Uterus (tissue), 4 donors: ENCODE measurements around the gene SUCLG2. TPM values are rescaled to one million over a fixed set of nuclear protein-coding genes. Genes with fewer than 3 reads are reported as not detected.

Experiments
- DNase-seq, 2 donors: peaks; one replicate each; pipeline ENCODE4 v3.0.0-alpha.2; 2019 to 2020
- H3K27ac ChIP-seq, 2 donors: fragments of 200-600 bp; sonication (generic); 1 replicate in 1 of 2; 2 replicates in 1 of 2; pipeline ENCODE4 v1.5.1; 2016 to 2018
- H3K27me3 ChIP-seq, 2 donors: fragments of 200-600 bp; sonication (generic); one replicate each; pipeline ENCODE4 v1.5.1; 2018 to 2019; ENCODE audit warnings: control low read depth in 1 of 2
- H3K36me3 ChIP-seq, 2 donors: fragments of 200-600 bp; sonication (generic); one replicate each; pipeline ENCODE4 v1.5.1; 2019; ENCODE audit warnings: control low read depth in 1 of 2
- H3K4me1 ChIP-seq, 2 donors: fragments of 200-600 bp; sonication (generic); one replicate each; pipeline ENCODE4 v1.5.1; 2018 to 2019; ENCODE audit warnings: control low read depth in 1 of 2
- H3K4me3 ChIP-seq, 2 donors: fragments of 200-600 bp; sonication (generic); 1 replicate in 1 of 2; 2 replicates in 1 of 2; pipeline ENCODE4 v1.5.1; 2018 to 2019; ENCODE audit warnings: mild to moderate bottlenecking in 1 of 2
- H3K9me3 ChIP-seq, 2 donors: fragments of 200-600 bp; sonication (generic); one replicate each; pipeline ENCODE4 v1.5.1; 2019; ENCODE audit warnings: control low read depth in 1 of 2
- POLR2A ChIP-seq, 2 donors: fragments of 450-650 bp; IDR thresholded peaks; one replicate each; pipeline ENCODE4 v1.6.1; 2016; ENCODE audit warnings: antibody characterized with exemption in 2 of 2, mild to moderate bottlenecking in 1 of 2, moderate library complexity in 1 of 2
- intact Hi-C: fragments of 100-400 bp; cut with DNase I; formaldehyde crosslinking; loops from one replicate; pipeline ENCODE4 v1.15.1; 2023; ENCODE audit warnings: low total_unique reads
- total RNA-seq, 4 donors: library from RNA; depleted of rRNA in 3 of 4; stranded (reverse); fragments of >200 nt in 3 of 4; gene quantifications; one replicate each; pipeline versions ENCODE4 v1.1.0 to v1.2.4, GENCODE V29; 2014 to 2023
- TF ChIP-seq, protein P1 (sequence below), 4 experiments: fragments of 200-600 bp in 2 of 4; fragments of 450-650 bp in 2 of 4; sonication (generic) in 2 of 4; IDR thresholded peaks; one replicate each; pipeline ENCODE4 v1.5.1; 2016 to 2019; ENCODE audit warnings: antibody characterized with exemption in 4 of 4, mild to moderate bottlenecking in 2 of 4, moderate library complexity in 1 of 4
- donor health status: DM: yes; HTN: yes; CAD: no.

The SUCLG2 gene
- total RNA-seq, 4 donors from 2014 or later: 30.5 to 77.0 (median 45.2) TPM

DNA sequence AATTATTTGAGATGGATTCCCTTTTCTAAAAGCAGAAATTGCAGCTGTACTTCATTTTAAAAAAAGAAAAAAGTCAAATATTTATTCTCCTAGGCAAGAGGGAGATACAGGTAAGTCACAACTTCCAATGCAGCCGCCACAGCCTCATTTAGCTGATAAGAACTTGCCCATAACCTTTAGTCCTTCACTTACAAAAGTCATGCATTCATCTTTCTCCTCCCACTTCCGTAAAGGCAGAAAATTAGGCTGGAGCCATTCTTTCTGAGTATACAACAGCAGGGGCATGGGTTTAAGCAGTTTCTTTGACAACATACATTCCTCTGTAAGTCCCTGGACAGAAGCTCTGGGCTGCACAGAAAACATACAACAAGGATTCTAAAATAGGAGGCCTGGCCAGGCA lies 4.3 kb downstream of the SUCLG2 start:
- Histone ChIP-seq H3K27ac (no peak overlapping the region), H3K27me3 (no peaks in the 10 kb centered on the region), H3K9me3 (no peaks in the 10 kb centered on the region), H3K4me1 (peaks cover 0 to 3% of the 10 kb centered on the region in 2 donors), H3K4me3 (no peak overlapping the region), H3K36me3 (no peaks in the 10 kb centered on the region)
- intact Hi-C loops: no loop called here
- no peak for DNase-seq
- TF ChIP-seq, protein P1, sequence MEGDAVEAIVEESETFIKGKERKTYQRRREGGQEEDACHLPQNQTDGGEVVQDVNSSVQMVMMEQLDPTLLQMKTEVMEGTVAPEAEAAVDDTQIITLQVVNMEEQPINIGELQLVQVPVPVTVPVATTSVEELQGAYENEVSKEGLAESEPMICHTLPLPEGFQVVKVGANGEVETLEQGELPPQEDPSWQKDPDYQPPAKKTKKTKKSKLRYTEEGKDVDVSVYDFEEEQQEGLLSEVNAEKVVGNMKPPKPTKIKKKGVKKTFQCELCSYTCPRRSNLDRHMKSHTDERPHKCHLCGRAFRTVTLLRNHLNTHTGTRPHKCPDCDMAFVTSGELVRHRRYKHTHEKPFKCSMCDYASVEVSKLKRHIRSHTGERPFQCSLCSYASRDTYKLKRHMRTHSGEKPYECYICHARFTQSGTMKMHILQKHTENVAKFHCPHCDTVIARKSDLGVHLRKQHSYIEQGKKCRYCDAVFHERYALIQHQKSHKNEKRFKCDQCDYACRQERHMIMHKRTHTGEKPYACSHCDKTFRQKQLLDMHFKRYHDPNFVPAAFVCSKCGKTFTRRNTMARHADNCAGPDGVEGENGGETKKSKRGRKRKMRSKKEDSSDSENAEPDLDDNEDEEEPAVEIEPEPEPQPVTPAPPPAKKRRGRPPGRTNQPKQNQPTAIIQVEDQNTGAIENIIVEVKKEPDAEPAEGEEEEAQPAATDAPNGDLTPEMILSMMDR (IDR thresholded peaks at IDR 0.05): no peak
- no peak for TF ChIP-seq POLR2A (IDR thresholded peaks at IDR 0.05)

DNA sequence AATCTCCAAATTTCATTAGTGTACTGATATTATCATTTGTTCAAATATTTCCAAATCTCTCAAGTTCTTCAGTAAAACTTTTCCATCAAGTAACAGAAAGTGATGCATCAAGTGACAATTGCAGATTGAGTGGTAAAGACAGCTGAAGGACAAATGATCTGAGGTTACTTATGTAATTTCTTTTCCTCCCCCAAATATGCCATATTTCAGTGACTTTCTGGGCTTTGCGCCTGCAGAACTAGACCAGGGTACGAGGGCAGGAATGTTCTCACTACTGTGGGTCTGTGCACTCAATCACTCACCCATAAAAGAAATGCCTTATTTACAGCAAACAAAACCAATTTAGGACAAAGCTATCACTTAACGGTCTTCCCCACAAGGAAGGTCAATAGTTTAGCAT lies 4.7 kb downstream of the SUCLG2 start:
- Histone ChIP-seq H3K9me3 (no peaks in the 10 kb centered on the region), H3K4me1 (peaks cover 0 to 3% of the 10 kb centered on the region in 2 donors), H3K27ac (no peak overlapping the region), H3K27me3 (no peaks in the 10 kb centered on the region), H3K36me3 (no peaks in the 10 kb centered on the region), H3K4me3 (no peak overlapping the region)
- TF ChIP-seq, protein P1 (IDR thresholded peaks at IDR 0.05): no peak
- no peak for TF ChIP-seq POLR2A (IDR thresholded peaks at IDR 0.05)
- no peak for DNase-seq
- intact Hi-C loops: no loop called here

DNA sequence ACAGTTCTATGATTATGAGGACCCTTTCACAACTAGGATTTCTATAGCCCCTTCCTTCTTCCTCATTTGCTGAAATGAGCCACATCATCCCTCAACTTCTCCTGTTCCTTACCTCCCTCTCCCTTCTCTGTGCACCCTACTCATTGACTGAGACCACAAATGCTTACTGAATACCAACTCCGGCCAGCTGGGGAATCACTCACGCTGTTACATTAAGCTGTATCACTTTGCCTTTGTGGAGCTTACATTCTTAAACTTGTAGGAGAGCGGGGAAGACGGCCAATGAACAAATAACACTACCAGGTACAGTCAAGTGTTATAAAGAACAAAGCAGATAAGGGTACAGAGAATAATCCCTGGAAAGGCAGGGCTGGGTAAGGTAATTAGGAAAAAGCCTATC lies 5.7 kb downstream of the SUCLG2 start:
- H3K9me3 ChIP-seq: no peaks in the 10 kb centered on the region
- no peaks in the 10 kb centered on the region for H3K36me3 ChIP-seq
- no peak for DNase-seq
- no peak overlapping the region for H3K4me3 ChIP-seq
- TF ChIP-seq POLR2A (IDR thresholded peaks at IDR 0.05): no peak
- TF ChIP-seq, protein P1 (IDR thresholded peaks at IDR 0.05): no peak
- intact Hi-C loops: no loop called here
- no peak overlapping the region for H3K27ac ChIP-seq
- peaks cover 0 to 3% of the 10 kb centered on the region in 2 donors for H3K4me1 ChIP-seq
- no peaks in the 10 kb centered on the region for H3K27me3 ChIP-seq

DNA sequence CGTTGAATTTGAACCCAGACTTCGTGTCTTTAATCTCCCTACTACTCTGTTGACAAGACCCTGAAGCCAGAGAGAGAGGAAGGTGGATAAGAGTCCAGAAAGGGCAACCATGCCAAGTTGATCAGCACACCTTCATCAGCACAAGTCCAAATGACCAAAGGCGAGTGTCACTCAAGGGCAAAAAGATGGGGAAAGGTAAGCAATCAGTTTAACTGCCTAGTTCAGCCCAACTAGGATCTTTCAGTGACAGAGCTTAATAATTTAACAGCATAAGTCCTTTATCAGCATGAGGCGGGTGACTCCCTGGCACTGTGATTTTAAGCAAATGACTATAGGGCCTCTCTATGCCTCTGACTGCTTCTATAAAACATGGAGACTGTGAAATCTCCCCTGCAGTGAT lies 6.2 kb downstream of the SUCLG2 start:
- Histone ChIP-seq H3K27ac (no peak overlapping the region), H3K36me3 (no peaks in the 10 kb centered on the region), H3K9me3 (no peaks in the 10 kb centered on the region), H3K4me3 (no peak overlapping the region), H3K4me1 (peaks cover 0 to 3% of the 10 kb centered on the region in 2 donors), H3K27me3 (no peaks in the 10 kb centered on the region)
- TF ChIP-seq POLR2A (IDR thresholded peaks at IDR 0.05): no peak
- TF ChIP-seq, protein P1 (IDR thresholded peaks at IDR 0.05): no peak
- intact Hi-C loops: no loop called here
- DNase-seq: no peak

DNA sequence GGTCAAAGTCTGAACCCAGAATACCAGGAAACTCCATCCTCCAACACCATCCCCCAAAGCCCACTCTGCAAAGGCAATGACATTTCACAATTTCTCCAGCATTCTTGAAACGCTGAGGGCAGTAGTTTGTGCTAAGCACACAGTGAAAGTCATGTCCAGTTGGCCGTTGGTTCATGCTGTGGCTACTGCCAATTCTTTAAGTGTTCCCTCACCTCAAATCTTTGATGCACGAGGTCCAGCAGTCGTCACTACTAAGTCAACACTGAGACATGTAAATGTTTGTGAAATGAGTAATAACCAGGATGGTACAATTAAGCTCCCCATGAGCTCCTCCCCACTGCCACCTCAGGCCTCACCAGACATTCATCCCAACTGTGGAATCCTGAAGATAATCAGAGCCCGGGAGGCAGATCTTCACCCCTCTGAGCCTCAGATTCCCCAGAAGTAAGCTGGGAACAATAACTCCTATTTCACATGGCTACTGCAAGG lies 7.0 kb downstream of the SUCLG2 start:
- Histone ChIP-seq H3K27me3 (no peaks in the 10 kb centered on the region), H3K9me3 (no peaks in the 10 kb centered on the region), H3K4me1 (peaks cover 0 to 3% of the 10 kb centered on the region in 2 donors), H3K4me3 (no peak overlapping the region), H3K36me3 (no peaks in the 10 kb centered on the region), H3K27ac (no peak overlapping the region)
- intact Hi-C loops: no loop called here
- no peak for TF ChIP-seq POLR2A (IDR thresholded peaks at IDR 0.05)
- TF ChIP-seq, protein P1 (IDR thresholded peaks at IDR 0.05): no peak
- no peak for DNase-seq
